PC-3 (cell line): ENCODE data around the gene PLA2G3.

Source experiments
- CTCF ChIP-seq: fragments of 300-600 bp; sonication (generic); conservative IDR thresholded peaks from 2 replicates; pipeline ENCODE4 v1.5.1; 2017; ENCODE audit warnings: antibody characterized with exemption, low read depth, mild to moderate bottlenecking, low read length
- EZH2 ChIP-seq: fragments of 300-600 bp; sonication (generic); IDR thresholded peaks from one replicate; pipeline ENCODE4 v1.6.1; 2017; ENCODE audit warnings: antibody characterized with exemption, mild to moderate bottlenecking, low read length; ENCODE audit not compliant: unreplicated experiment
- EZH2phosphoT487 ChIP-seq: fragments of 300-600 bp; sonication (generic); IDR thresholded peaks from 2 replicates; pipeline ENCODE4 v1.6.1; 2018; ENCODE audit warnings: mild to moderate bottlenecking, antibody characterized with exemption, low read length, borderline replicate concordance

GRCh38 chr22:31138126-31138525 is 2.2 kb downstream of the PLA2G3 start:
- TF ChIP-seq CTCF (no peak), EZH2 (no peak), EZH2phosphoT487 (no peak)
